HCT116 (cell line): ENCODE results near the gene TRPV4.

Experiments used
- POLR2A ChIP-seq: IDR thresholded peaks from 2 replicates; pipeline ENCODE4 v1.7.0; 2011; ENCODE audit warnings: borderline replicate concordance; ENCODE audit not compliant: insufficient read depth, insufficient read length; ENCODE audit errors: extremely low read depth
- SP1 ChIP-seq: IDR thresholded peaks from 2 replicates; pipeline ENCODE4 v1.6.1; 2012; ENCODE audit warnings: low read depth
- TCF7L2 ChIP-seq: IDR thresholded peaks from 2 replicates; pipeline ENCODE4 v1.7.0; 2011; ENCODE audit warnings: borderline replicate concordance, inconsistent platforms; ENCODE audit not compliant: insufficient read depth, insufficient read length; ENCODE audit errors: extremely low read depth
- TF ChIP-seq, protein P1 (sequence below), 3 experiments: fragments of 200-600 bp in 1 of 3; sonication (generic) in 1 of 3; IDR thresholded peaks in 2 of 3; conservative IDR thresholded peaks in 1 of 3; 2 replicates each; pipeline ENCODE4 v1.5.1; 2012 to 2017; ENCODE audit warnings: low read depth in 2 of 3, low read length in 2 of 3, antibody characterized with exemption in 1 of 3, borderline replicate concordance in 1 of 3, control low read depth in 1 of 3, mild to moderate bottlenecking in 1 of 3, mixed read lengths in 1 of 3, mixed run types in 1 of 3, moderate library complexity in 1 of 3; ENCODE audit not compliant: insufficient read depth in 1 of 3

DNA sequence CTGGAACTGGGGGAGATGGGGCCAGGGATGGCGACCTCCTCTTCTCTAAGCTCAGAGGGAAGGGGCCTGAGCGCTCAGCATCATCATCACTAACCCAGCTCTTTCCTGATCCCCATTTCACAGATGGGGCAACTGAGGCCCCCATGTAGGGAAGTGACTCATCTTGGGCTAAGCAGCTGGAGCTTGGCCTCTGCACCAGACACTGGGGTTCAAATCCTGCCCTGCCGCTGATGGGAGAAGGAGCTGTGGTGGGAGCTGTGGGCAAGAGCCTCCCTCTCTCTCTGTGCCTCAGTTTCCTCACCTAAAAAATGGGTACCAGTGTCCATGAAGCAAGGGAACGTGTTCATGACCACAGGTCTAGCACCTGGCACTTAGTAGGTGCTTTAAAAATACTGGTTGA is 2.6 kb upstream of the TRPV4 start:
- TF ChIP-seq POLR2A, result no peak
- TF ChIP-seq, protein P1, sequence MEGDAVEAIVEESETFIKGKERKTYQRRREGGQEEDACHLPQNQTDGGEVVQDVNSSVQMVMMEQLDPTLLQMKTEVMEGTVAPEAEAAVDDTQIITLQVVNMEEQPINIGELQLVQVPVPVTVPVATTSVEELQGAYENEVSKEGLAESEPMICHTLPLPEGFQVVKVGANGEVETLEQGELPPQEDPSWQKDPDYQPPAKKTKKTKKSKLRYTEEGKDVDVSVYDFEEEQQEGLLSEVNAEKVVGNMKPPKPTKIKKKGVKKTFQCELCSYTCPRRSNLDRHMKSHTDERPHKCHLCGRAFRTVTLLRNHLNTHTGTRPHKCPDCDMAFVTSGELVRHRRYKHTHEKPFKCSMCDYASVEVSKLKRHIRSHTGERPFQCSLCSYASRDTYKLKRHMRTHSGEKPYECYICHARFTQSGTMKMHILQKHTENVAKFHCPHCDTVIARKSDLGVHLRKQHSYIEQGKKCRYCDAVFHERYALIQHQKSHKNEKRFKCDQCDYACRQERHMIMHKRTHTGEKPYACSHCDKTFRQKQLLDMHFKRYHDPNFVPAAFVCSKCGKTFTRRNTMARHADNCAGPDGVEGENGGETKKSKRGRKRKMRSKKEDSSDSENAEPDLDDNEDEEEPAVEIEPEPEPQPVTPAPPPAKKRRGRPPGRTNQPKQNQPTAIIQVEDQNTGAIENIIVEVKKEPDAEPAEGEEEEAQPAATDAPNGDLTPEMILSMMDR (IDR thresholded peaks at IDR 0.05 in 2 of 3, conservative IDR thresholded peaks at IDR 0.05 in 1 of 3; ENCODE audit: borderline replicate concordance in 1 of 3, insufficient read depth in 1 of 3, low read depth in 2 of 3, low read length in 2 of 3), result no peak
- no peak for TF ChIP-seq SP1
- TF ChIP-seq TCF7L2, result no peak
